Measurements from ENCODE around the gene JMJD7. TPM values are rescaled to one million over a fixed set of nuclear protein-coding genes. Genes with fewer than 3 reads are reported as not detected.

The JMJD7 gene
- total and polyA plus RNA-seq, 9 of the 15 experiments (the other 6 are each of a cell fraction or from before 2014, with no cell fraction given), result 1.2 to 13.9 (median 6.1) TPM

DNA sequence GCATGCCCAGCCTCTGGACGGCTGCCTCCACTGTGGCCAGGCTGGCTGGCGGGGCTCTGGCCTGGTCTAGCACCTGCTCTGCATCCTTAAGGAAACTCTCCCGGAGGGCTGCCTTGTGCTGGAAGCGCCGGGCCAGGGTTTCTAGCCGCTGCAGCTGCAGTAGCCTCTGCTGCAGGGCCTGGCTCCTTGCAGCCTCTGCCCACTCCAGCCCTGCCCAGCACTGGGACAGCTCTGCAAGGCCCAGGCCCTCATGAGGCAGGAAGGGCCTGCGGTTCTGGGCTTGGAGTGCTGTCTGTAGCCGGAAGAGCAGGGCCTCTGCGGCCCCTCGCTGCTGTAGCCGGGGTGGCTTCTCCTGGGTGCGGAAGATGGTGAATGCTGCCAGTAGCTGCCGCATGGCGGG lies 57.9 kb downstream of the JMJD7 start:
- no peaks in the 10 kb centered on the region for H3K36me3 ChIP-seq (ENCODE audit: control insufficient read depth, insufficient read depth, low read length)
- peaks cover 6% of the 10 kb centered on the region; the same call in 1 of the 2 replicates for H4K20me1 ChIP-seq (replicated peaks; ENCODE audit: control insufficient read depth, insufficient read depth, low read length)
- H2AFZ ChIP-seq (ENCODE audit: low read depth, low read length), result no peak overlapping the region
- intact Hi-C loops (cut with micrococcal nuclease), result no loop called here
- BruUV-seq (replicated peaks), result no TSS peak
- H3K27me3 ChIP-seq (ENCODE audit: control insufficient read depth in 2 of 2, insufficient read depth in 2 of 2, low read length in 2 of 2), result peaks cover 24 to 80% of the 10 kb centered on the region in 2 experiments; a peak in 4 of 5 replicates
- no peaks in the 10 kb centered on the region for H3K79me2 ChIP-seq (ENCODE audit: control insufficient read depth, insufficient read depth, low read length)
- H3K9ac ChIP-seq (ENCODE audit: insufficient read depth in 1 of 2, low read depth in 2 of 2, low read length in 2 of 2), result no peak overlapping the region
- no peaks in the 10 kb centered on the region for H3K9me3 ChIP-seq (replicated peaks; ENCODE audit: control insufficient read depth, insufficient read depth, low read depth, low read length)
- no peak overlapping the region for H3K4me3 ChIP-seq
- TF ChIP-seq RBFOX2 (IDR thresholded peaks at IDR 0.05; ENCODE audit: low read depth, low read length) (no peak), NFRKB (IDR thresholded peaks at IDR 0.05; ENCODE audit: low read depth) (no peak), BRF1 (IDR thresholded peaks at IDR 0.05; ENCODE audit: borderline replicate concordance, extremely low read depth, insufficient read length) (no peak)
- TF ChIP-seq, protein P1, sequence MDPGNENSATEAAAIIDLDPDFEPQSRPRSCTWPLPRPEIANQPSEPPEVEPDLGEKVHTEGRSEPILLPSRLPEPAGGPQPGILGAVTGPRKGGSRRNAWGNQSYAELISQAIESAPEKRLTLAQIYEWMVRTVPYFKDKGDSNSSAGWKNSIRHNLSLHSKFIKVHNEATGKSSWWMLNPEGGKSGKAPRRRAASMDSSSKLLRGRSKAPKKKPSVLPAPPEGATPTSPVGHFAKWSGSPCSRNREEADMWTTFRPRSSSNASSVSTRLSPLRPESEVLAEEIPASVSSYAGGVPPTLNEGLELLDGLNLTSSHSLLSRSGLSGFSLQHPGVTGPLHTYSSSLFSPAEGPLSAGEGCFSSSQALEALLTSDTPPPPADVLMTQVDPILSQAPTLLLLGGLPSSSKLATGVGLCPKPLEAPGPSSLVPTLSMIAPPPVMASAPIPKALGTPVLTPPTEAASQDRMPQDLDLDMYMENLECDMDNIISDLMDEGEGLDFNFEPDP (CRISPR knock-in tag; IDR thresholded peaks at IDR 0.05), result no peak
- 20% methylated on average over 14 of the region's 14 CpGs for WGBS (ENCODE audit: insufficient coverage, low coverage, missing lambda C conversion rate)
- DNase-seq (ENCODE audit: extremely low read depth in 1 of 4, low spot score in 3 of 4) (no peak), FAIRE-seq (no peak), ATAC-seq (no peak)
- peaks cover 3% of the 10 kb centered on the region for H3K9me1 ChIP-seq (ENCODE audit: control insufficient read depth, insufficient read depth, low read length)
- in situ Hi-C loops (cut with MboI), result no loop called here
- H3K4me1 ChIP-seq (replicated peaks in 1 of 2; ENCODE audit: control insufficient read depth in 2 of 2, insufficient read depth in 2 of 2, low read length in 2 of 2), result peaks cover 2 to 27% of the 10 kb centered on the region in 2 experiments; a peak in 3 of 5 replicates
- no peak overlapping the region for H3K27ac ChIP-seq (ENCODE audit: extremely low read depth, low read depth, low read length)
- POLR2A ChIA-PET, result interaction anchor here (0.6 to 1.4 kb wide), 6 partner anchors 9 to 1533 kb away, joined by 3 to 8 read pairs (median 3); no protein-coding TSS in a partner anchor
- no peak overlapping the region for H3K4me2 ChIP-seq (ENCODE audit: insufficient read depth, low read length)
- CTCF ChIA-PET (ENCODE audit: low intra/inter-chr PET ratio), result no interaction called here
